GM19351 (cell line): Measurements from ENCODE around the gene LRRC4C.

ENCODE experiments used
- ATAC-seq: cut with Tn5 transposase; IDR thresholded peaks from one replicate; pipeline ENCODE4 v1.9.1; 2021; ENCODE audit warnings: mild to moderate bottlenecking, moderate library complexity; ENCODE audit not compliant: unreplicated experiment

Gene LRRC4C

GRCh38 chr11:40397141-40397540 is 1062.3 kb downstream of the LRRC4C start:
- ATAC-seq, result no peak

DNA sequence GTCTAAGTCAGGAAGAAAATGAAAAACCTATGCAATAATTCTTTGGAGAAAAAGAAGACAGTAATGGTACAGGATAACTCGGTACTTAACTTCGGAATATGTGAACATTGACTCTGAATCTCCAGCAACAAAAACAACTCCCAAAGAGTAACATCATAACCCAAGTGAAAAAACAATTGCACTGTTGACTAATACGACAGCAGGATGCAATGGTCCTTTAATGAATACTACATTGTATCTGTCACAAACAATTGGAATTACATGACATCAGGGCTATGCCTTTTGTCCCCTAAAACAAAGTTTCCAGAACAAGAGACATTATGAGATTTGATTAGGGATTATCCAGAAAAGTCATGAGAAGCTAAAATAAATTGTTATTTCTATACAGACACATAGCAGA is 1065.9 kb downstream of the LRRC4C start:
- ATAC-seq, result no peak

- ATAC-seq, result no peak
Observed at GRCh38 chr11:40391679-40392078, 1067.8 kb downstream of the LRRC4C start.

- no peak for ATAC-seq
Observed at GRCh38 chr11:40388097-40388818, 1071.2 kb downstream of the LRRC4C start.

GRCh38 chr11:40387240-40387980 is 1072.0 kb downstream of the LRRC4C start:
- ATAC-seq, result no peak

DNA sequence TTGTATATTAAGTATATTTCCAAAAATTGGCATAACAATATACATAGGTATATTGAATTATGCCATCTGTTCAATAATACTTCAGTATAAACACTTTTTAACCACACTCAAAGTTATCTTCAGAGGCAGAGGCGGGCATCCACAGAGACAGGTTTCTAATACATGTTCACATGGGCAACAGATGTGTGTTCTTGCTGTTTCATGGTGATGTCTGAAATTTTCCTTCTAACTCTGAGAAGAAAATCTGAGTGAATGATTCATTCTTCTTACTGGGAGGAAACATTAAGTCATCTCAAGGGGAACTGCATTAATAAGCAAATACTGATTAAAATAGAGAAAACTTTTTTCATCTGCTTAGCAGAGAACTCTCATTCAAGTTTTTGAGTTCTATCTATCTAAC is 1074.5 kb downstream of the LRRC4C start:
- ATAC-seq, result no peak

DNA sequence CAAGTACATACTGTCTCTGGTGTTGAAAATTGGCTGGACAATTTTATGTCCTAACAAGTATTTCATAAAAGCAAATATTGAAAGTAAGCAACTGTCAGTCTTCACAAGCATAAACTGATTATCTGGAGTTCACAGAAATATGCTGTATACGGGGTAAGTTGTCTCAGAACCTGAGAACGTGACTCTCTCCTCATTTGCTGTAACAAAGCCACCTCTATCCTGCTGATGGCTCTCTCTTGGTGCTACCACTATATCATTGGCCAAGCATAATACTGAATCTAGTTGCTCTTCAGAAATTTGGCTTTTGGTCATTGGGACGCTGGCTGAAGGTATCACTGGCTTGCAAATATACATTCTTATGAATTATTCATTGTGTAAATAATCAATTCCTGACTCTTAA is 1078.0 kb downstream of the LRRC4C start:
- no peak for ATAC-seq

DNA sequence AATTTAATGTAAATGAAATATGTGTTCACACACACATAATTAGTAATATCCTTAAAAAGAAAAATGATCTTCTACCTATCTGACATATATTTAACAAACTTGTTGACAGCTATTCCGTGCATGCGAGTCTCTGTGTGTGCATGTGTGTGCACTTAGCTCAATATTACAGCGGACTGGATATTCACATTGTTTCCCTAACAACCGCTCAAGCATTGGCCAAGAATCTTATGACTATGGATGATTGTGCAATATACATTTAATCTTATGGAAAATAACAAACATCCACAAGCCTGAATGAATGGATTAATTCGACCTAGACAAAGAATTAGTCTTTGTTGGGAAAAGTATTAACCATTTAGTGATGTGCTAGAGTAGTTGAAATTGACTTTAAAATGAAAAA is 1078.6 kb downstream of the LRRC4C start:
- no peak for ATAC-seq

- ATAC-seq, result no peak
Observed at GRCh38 chr11:40376331-40376730, 1083.1 kb downstream of the LRRC4C start.

- no peak for ATAC-seq
Observed at GRCh38 chr11:40370821-40371616, 1088.4 kb downstream of the LRRC4C start.

GRCh38 chr11:40360206-40360798 is 1099.2 kb downstream of the LRRC4C start:
- ATAC-seq, result no peak

DNA sequence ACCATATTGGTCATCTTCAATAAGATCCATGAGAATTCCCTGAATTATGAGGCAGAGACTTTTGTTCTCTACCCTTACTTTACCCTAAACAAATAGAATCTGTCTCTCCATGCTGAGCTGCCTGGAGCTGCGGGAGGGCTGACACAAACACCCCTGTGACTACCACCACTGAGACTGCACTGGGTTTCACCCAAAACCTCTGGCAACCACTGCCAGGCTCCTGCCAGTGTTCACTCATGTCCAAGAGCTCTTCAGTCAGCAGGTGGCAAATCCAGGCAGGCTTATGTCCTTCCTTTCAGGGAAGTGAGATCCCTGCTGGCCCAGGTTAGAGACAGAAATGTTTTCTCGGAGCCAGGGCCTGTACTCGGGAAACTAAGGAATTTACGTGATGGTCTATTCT is 1105.3 kb downstream of the LRRC4C start:
- ATAC-seq, result no peak

DNA sequence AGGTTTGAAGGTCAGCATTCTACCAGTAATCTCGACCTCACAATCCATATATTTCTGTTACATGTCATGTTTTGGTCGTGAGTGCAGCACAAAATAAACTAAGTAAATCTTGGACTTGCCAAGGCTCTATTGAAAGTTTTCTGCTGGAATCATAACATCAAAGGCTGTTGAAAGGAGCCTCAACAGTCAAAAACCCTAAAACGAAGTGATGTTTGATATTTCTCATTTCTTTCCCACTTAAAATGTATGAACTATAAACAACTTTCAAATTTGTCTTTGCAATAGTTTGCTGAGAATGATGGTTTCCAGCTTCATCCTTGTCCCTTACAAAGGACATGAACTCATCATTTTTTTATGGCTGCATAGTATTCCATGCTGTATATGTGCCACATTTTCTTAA is 1118.5 kb downstream of the LRRC4C start:
- no peak for ATAC-seq

- ATAC-seq, result no peak
Observed at GRCh38 chr11:40338739-40339138, 1120.7 kb downstream of the LRRC4C start.

GRCh38 chr11:40338062-40338461 is 1121.4 kb downstream of the LRRC4C start:
- no peak for ATAC-seq

DNA sequence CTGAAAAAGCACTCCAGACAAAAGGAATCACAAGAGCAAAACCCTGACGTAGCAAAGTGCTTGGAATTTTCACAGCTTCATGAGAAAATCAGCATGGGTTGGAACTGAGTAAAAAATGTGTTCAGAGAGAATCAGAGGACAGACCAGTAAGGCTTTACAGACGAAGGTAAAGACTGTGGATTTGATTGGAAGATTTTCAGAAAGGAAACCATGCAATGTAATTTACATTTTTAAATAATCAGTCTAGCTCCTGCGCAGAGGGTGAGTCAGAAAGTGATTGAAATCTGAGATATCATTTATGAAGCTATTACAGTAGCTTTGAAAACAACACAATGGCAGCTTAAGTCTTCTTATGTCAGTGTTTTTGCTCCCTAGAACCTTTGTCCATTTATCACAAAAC is 1122.3 kb downstream of the LRRC4C start:
- no peak for ATAC-seq

GRCh38 chr11:40328890-40329614 is 1130.4 kb downstream of the LRRC4C start:
- no peak for ATAC-seq

- no peak for ATAC-seq
Observed at GRCh38 chr11:40323241-40323640, 1136.2 kb downstream of the LRRC4C start.

- no peak for ATAC-seq
Observed at GRCh38 chr11:40321537-40321936, 1137.9 kb downstream of the LRRC4C start.

DNA sequence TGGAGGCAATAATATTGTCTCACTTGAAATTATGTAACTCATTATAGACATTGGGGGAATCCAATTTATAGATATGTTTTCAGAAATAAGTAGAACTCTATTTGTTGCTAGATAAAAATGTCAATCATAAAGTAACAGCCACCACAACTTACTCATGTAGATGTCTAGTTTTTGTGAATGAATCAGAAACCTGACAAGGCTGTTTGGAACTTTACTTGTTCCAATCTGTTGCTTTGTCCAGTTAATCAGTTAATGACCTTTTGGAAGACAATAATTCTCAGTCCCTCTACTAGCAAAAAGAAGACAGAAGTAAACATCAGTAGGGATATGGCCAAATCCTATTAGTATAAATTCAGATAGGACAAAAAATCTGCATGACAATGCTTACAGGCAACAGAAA is 1143.3 kb downstream of the LRRC4C start:
- no peak for ATAC-seq

DNA sequence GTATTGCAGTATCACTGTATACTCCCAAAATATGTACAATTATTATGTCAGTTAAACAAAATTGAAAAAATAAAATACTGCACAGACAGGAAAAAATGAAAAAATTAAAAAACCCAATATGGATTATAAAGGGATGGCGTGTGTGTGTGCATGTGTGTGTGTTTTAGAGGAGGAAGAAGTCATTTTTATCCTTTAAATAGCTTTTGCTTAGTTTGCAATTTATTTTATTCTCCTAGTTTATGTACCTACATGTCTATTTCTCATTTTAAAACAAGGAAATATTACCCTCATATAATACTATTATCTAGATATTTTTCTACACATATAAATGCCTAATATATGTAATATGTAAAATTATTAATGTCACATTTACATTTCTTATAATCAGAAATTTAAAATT is 1144.3 kb downstream of the LRRC4C start:
- no peak for ATAC-seq
